Measurements from ENCODE around the gene BARX1.
"Not testable (repeated sequence)": the region's sequence is repeated elsewhere in the genome, so short reads cannot be mapped to it uniquely, and the experiment has no call there.

BARX1 gene

DNA sequence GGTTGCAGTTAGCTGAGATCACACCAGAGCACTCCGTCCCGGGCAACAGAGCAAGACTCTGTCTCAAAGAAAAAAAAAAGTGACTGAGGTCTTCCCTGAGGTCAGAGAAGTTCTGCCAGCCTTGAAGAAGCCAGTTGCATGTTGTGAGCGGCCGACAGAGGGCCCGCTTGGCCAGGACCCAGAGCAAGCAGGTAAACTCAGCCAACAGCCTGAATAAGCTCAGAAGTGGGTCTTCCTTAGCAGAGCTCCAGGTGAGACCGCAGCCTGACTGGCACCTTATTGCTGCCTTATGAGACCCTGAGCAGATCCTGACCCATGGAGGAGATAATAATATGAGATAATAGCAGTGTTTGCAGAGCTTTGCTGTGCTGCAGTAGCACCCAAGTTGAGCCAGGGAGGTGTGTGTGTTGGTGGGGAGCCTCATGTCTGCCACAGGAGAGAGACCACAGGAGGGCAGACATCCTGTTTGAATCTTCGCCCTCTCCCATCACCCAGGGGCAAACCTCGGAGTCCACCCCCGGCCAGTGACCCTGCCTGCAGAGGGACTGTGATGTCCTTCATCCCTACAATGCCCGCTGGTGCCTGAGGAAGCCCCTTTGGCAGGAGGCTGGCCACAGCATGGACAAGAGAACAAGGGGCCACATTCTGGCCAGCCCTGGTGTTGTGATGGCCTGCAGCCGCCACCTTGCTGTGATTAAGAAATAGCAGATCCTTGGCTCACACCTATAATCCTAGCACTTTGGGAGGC lies 10.8 kb upstream of the BARX1 start:
- no peak for DNase-seq

DNA sequence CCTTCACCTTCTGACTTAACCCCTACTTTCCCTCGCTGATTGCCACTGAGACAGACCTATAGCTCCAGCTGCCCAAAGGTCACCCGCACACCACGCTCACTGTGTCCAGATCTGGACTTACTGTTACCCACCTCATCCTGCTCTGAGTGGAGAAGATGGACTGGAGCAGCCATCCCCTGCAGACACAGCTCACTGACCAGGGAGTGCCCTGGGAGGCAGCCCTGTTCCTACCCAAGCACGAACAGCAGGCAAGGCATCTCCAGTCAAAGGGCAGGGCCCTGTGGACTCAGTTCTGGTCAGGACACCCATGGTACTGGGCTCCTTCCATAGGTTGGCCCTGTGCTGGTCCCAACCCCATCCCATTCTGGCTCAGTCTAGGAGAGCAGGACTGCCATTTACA lies 9.5 kb upstream of the BARX1 start:
- no peak for DNase-seq

DNA sequence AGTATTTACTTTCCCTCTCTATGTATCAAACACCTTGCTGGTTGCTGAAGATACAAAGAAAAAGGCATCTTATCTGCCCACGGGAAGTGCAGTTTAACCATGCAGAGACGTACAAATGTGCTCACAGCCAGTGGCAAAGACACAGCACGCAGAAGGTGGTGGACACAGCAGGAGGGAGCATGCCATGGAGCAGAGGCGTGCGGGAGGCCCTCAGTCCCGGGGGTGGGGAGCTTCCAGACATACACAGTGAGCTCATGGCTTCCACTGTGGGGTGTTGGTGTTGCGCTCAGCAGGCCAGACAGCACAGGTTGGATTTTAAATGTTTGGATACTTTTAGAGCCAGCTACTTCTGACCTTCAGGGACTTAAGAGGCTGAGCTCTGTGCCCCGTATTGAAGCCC lies 8.8 kb upstream of the BARX1 start:
- no peak for DNase-seq

DNA sequence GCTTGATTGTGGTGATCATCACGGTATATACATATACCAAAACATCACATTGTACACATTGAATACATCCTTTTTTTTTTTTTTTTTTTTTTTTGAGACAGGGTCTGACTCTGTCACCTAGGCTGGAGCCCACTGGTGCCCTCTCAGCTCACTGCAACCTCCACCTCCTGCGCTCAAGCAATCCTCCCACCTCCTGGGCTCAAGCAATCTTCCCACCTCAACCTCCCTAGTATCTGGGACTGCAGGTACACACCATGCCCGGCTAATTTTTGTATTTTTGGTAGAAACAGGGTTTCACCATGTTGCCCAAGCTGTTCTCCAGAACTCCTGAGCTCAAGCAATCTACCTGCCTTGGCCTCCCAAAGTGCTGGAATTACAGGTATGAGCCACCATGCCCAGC lies 8.3 kb upstream of the BARX1 start:
- not testable (repeated sequence) for DNase-seq

DNA sequence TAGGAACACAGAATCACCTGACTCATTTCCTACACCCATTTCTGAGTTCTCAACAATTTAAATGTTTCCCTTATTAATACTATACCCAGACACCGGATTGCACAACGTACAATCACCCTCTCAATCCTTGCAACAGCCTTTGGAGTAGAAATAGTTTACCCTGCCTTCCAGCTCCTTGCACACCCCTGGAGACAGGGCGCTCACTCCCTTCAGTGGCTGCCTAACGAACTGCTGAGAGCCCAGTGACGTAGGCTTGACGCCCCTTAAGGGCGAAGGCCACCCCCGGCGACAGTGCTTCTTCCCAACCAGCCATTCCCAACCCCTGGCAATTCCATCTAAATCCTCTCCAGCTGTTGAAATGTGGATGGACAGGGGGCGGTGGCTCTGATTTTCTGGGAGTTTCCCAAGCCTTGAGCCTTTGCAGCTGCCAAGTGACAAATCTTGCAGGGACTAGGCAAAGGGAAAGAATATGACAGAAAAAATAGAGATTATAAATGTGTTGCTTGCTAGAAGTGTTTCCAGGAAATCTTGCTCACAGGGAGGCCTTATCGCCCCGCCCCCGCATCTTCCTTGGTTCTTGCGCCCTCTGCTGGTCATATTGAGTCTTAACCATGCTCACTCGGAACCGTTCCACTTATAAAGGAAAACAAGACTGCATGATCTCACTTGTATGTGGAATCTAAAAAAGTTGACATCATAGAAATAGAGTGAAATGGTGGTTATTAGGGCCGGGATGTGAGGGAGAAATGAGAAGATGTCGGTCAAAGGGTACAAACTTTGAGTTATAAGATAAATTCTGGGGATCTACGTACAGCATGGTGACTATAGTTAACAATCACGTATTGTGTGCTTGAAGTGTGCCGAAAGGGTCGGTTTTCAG lies 7.6 kb upstream of the BARX1 start:
- peak; percentile 72 for DNase-seq

DNA sequence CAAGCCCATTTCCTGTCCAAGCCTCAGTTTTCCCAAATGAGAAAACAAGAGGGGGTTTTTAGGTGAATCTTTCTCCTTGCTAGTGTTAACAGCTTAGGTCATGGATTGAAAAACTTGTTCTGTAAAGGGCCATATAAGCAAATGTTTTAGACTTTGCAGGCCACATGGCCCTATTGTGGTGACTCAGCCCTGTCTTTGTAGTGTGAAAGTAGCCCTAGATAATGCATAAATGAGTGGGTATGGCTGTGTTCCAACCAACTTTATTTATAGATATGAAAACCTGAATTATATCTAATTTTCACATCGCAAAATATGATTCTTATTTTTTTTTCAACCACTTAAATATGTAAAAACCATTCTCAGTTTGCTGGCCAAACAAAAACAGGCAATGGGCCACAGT lies 6.9 kb upstream of the BARX1 start:
- DNase-seq: no peak

DNA sequence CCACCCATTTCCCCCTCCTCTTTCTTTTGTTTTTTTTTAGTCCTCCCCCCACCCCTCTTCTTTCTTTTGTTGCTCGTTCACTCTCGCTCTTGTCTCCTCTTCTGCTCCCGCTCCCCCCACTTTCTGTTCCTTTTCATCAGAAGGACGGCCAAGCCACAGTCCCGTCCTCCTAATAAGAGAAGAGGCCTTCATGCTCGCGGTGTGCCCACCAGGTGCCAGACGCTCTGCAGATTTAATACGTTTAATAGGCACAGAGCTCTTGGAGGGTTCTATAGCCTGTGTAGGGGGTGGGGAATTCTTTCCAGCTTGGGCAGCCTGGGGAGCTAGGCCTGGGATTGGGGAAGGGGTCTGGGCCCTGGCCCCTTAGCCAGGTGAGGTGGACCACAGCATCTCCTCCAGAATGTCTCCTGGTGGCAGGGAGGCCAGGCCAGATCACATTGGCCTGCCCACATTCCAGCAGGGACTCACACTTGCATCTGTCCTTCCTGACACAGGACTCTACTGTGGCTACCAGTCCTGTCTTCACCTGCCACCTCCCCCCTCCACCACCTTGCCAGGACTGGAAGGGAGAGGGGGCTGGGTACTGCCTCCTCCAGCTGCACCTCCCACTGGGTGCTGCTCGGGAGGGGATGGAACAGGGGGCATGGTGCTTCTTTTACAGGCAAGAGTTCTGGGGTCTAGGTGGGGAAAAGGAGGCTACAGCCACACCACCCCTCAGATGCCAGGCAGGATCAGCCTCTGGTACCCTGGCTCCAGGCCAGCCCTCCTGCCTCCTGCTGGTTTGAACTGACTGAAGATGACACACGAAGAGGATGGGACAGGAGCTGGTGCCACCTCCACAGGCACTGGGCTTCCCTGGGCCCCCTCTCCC lies 6.1 kb upstream of the BARX1 start:
- DNase-seq: no peak

DNA sequence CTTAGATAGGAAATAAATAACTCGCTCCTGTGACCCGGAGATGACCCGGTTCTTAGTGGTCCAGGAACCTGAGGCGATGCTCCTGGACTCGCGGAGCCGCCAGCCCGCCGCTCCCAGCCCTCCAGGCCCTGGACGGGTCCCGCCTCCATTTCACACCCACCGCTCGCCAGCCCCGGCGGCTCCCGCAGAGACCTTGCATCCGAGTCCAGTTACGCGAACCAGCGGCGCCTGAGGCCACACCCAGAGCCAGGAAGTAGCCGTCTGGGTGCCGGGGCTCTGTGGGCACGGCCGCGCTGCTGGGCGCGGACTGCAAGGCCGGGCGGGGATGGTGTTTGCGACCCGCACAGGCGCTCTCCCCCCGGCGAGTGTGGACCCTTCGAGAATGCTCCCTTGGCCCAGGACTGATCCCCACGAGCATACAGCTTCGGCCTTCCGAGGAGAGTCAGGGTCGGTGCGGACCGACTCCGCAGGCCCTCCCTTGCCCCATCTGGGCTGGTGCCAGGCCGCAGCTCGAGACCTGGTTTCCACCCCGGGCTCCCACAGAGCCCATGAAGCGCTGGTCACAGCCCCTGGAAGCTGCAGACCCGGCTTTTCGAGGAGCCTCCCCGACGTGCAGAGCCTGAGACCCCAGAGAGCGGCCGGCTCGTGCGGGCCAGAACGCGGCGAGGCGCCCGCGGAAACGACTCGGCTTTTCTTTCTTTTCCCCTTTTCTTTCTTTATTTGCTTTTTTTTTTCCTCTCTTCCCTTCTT lies 5.2 kb upstream of the BARX1 start:
- DNase-seq: no peak

DNA sequence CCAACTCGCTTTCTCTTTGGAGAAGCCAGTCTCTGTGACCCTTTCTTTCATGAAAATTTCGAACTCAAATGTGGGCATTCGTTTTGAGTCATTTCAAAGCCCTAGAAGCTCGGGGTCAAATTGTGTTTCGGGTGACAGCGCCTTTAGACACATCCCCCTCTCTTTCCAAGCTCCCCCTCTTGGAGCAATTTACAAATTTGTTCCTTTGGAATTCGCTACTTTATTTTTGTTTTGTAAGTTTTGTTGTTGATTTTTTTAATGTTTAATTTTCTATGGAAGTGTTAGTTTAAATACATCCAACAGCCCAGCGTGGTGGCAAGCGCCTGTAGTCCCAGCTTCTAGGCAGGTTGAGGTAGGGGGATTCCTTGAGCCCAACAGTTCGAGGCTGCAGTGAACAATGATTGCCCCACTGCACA lies 4.6 kb upstream of the BARX1 start:
- no peak for DNase-seq

DNA sequence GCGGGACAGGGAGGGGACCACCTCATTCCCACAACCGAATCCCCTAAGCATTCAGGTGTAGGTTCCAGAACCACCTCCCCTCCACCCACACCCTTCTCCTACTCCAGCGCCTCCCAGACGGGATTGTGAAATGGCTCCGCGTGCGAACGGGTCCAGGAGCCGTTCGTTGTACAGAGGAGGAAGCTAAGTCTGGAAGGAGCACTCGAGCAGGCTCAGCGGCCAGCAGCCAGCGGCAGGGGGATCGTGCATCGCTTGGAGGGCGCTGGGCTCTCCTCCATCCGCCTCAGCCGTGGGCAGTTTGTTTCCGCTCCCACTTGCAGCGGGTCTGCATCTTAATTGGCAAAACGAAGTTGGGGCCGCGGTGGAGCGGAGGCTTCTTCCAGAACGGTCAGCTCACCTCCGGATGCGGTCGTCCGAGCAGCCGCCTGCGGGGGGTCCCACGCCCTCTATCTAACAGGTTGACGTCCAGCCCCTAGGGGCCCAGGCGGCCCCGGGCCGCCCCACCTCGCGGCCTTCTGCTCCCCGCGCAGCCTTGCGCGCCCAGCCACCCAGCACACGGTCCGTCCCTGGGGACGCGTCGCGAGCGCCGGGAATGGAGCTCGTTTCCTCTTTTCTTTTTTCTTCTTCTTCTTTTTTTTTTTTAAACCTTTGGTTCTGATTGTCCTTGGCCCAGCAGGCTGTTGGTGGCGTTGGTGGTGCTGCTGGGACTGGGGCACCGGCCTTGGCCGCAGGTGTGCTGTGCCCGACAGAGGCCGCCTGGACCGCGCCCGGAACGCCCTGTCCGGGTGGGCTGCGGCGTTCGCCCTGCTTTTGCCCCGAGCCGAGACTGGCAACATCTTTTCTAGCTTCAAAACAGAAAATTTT lies 3.9 kb upstream of the BARX1 start:
- DNase-seq: no peak

DNA sequence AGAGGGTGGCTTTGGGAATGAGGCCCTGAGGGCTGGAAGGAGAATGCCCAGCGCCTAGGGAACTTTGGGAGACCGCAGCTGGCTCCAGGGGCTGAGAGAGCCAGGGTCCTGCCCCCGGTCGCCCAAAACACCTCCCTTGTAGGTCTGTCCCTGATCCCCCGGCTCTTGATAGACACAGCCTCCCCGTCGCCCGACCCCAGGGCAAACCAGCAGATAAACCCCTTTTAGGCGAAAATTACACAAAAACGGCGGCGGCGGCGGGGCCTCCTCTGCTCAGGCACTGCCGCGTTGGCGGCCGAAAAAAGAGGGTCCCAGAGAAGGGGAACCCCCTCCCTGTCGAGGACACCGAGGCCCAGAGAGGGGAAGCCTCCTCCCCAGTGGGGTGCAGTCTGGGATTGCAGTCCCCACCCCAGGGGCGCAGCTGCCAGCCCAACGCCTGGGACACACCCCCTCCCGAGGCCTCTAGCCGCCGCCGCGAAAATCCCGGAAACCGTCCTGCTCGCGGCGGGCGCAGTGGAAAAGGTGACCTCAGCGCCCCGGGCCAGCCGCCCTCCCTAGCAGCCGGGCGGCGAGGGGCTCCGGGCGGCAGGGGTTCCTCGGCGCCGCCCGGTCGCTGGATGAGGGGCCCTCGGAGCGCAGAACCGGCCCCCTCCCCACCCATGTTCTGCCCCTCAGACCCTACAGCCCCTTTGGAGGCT lies 3.1 kb upstream of the BARX1 start:
- DNase-seq: no peak

DNA sequence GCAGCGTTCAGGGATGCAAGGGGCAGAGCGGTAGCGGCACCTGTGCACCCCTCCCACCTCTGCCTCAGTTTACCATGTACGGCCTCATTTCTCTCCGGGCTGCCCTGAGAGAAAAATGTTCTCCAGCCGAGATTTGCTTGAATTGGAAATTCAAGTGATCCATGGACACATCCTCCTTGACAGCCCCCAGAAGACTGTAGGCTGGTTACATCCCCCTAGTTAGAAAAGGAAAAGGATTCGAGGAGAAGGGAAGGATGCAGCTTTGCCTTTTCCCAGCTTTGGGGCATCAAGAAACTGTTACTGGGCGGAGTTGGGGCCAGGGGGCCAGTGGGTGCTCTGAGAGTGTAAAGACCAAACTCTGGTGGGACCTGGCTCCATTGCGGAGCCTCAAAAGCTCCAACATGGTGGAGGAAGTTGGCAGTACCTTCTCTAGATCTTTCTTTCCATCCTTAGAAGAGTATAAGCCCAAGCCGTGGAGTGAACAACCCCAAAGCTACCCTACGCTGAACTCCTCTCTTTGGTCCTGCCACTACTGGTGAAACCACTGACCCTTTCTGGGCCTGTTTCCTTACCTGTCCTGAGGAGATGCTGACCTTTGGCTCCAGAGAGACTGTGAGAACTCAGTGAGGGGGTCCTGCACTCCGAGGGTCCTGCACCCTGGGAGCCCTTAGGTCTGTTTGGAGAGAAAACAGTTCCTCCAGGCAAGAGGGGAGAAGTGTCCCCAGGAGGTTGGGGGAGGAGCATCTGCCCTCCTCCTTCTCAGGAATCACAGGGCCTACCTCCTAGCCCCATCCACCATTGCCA lies 1.0 kb upstream of the BARX1 start:
- DNase-seq: no peak

DNA sequence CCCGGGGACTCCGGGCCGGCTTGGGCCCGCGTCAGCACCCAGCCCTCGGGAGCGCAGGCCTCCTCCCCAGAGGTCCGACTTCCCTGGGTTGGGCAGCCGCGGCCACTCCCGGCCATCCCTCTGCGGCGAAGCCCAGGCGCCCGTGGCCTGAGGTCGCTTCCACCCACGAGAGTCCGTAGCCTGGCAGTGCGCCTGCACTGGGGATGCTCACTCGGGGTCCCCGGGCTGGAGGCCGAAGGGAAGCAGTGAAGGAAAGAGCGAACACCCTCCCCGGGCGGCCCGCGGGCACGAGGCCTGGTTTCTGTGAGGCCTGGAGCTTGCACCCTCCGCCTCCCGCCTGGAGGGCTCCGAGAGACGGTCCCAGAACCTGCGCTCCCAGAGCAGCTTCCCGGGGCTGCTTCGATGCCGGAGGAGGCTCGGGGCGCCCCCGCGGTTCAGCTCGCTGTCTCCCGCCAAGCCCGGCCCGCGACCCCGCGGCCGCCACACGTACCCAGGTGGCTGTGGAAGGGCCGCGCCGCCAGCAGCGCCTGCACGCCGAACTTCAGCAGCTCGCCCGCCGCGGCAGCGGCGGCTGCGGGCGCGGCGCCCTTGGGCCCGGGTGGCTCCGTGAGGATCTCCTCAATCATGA lies 607 bp downstream of the BARX1 start:
- no peak for DNase-seq

DNA sequence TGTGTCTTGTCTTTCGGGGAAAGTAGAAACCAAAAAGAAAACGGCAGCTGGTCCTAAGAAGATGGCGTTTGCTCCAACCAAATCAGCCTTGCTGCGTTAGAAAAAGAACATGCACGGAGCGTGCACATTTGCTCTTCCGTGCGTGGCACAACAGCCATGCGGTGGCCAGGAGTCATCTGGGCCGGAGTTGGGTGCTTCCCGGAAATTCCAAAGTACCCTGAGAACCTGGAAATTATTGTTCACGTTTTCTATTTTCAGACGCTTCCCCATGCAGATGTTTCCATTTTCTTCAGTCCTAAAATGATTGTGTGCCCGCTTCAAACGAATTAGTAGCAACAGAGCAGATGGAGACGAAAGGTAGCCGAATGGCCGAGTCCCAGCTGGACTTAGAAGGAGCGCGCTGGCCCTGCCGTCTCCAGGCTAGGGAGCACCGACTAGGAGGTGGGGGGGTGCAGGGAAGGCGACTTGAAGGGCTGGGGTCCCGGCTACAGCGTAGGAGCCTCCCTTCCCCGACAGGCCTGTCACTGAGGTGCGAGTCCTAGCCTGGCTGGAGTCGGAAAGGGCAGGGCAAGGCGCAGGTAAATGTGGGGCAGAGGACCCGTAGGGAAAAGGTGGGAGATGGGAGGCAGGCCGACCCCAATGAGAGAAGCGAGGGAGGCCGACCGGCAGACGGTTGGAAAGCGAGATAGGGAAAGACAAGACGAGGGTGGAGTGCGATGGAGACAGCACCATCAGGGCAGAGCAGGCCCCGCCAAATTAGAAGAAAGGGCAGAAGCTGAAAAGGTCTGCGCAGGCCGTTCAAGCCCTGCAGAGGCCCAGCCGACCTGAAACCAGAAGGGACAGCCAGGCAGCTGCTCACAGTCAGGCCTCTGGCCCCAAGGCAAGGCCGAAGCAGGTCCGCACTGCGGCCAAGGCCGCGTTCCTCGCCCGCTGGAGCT lies 1.4 kb downstream of the BARX1 start:
- no peak for DNase-seq

DNA sequence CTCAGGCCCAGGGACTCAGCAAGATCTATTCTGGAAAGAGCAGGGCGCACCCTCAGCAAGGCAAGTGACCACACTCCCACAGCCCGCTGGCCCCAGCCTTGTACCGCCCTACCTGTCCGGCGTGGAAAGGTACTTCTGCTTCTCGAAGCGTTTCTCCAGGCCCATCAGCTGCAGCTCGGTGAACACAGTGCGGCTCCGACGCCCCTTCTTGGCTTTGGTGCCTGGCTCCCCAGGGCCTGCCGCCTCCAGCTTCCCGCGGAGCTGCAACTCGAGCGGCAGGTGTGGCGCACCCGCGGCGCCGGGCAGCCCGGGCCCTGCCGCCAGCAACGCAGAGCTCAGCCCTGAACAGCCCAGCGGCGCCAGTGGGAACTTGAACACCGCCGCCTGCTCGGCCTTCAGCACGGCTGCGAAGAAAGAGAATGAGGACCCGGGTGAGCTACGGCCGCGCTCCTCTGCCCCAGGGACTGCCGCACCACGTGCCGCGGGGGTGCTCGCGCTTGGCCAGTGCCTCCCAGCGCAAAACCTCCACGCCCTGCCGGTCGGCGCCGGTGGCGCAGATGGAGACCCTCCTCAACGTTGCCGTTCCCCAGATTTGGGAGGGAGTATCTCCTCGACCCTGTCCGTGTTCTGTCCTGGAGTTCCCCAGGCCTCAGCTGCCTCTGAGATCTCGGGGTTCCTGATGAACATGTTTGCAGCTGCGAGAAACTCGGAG lies 2.2 kb downstream of the BARX1 start:
- DNase-seq: no peak

DNA sequence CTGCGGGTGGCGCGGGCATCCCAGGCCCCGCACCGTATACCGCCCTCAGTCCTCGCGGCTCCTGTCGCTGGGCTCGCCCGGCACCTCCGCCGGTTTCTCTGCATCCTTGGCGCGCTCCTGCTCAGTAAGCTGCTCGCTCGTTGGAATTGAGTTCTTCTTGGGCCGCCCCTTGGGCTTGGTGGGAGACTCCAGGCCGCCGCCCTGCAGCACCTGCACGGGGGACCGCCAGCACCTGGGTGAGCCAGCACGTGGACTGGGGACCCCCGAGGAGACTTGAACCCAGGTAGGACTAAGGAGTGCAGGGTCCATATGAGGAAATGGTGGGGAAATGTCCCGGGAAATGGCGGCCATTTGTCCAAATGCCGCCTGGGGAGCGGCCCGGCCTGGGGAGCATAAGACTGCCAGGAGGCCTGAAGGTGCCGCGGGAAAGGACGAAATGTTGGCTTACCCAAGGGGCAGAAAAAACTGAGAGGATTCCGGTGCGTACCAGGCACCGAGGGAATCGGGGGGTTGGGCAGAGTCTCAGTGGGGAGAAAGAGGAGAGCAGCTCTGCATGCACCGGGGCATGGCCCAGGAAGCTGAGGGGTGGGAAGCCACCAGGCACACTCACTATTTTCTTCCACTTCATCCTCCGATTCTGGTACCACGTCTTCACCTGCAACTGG lies 2.9 kb downstream of the BARX1 start:
- DNase-seq: no peak

DNA sequence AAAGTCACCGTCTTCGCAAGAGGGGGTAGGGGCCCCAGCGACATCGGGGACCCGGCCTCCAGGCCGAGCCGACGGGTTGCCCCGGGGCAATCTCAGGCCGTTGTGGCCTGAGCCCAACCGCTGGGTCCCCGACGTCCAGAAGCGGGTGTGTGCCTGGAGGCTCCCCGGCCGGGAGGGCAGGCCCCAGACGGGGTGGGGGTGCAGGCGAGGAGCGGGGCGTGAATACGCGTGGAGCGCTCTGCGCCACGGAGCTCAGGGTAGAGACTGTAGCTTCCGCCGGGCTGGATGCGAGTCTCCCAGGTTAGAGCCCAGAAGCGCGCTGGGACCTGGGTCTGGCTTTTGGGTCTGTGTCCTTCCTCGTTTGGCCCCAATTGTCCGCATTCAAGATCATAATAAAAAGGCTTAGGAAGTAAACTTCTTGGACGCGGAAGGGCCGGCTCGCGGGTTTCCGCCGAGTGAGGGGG lies 3.5 kb downstream of the BARX1 start:
- DNase-seq: no peak
